Right cardiac atrium (tissue), 5 donors: ENCODE measurements around the gene FSTL4. TPM values are rescaled to one million over a fixed set of nuclear protein-coding genes. Genes with fewer than 3 reads are reported as not detected.

Source experiments
- ATAC-seq, 2 donors: fragments of 200-7000 bp; cut with Tn5 transposase; one replicate each; pipeline versions ENCODE4 v1.8.0 to v1.9.1; 2020; ENCODE audit warnings: moderate library complexity in 2 of 2, mild to moderate bottlenecking in 1 of 2
- DNase-seq, 3 donors: peaks; one replicate each; pipeline ENCODE4 v3.0.0-alpha.2; 2020
- H3K27ac ChIP-seq: one replicate; pipeline ENCODE4 v1.5.1; 2013; ENCODE audit warnings: mild to moderate bottlenecking, low read length, control low read depth, moderate library complexity
- H3K27me3 ChIP-seq: one replicate; pipeline ENCODE4 v1.6.1; 2013; ENCODE audit not compliant: control insufficient read depth, insufficient read depth
- H3K4me1 ChIP-seq: one replicate; pipeline ENCODE4 v1.6.1; 2013; ENCODE audit warnings: low read length; ENCODE audit not compliant: control insufficient read depth, insufficient read depth
- H3K4me3 ChIP-seq: one replicate; pipeline ENCODE4 v1.5.1; 2013; ENCODE audit warnings: low read length, control low read depth
- H3K9me3 ChIP-seq: one replicate; pipeline ENCODE4 v1.6.1; 2013; ENCODE audit warnings: low read length; ENCODE audit not compliant: control insufficient read depth
- WGBS: extraction: QIAGEN DNeasy Blood & Tissue Kit; methylation state at CpG from one replicate; pipeline ENCODE4 v1.1.7; 2013; 5-methylcytosine and 5-hydroxymethylcytosine counted together
- intact Hi-C, 4 donors: fragments of 100-400 bp; cut with DNase I; formaldehyde crosslinking; loops; one replicate each; pipeline versions ENCODE4 v1.11.0 to v1.14.0; 2022 to 2023
- polyA plus RNA-seq: library from polyadenylated mRNA; stranded (reverse); fragments of 200-250 nt; gene quantifications from one replicate; pipeline ENCODE4 v1.2.3, GENCODE V29; 2013
- total RNA-seq, 4 donors: library from RNA; stranded (reverse); fragmentation: NEBNext Ultra II Directional; extraction: Animal tissue kit (Norgen Biotek cat#: 25700); gene quantifications; one replicate each; pipeline ENCODE4 v1.2.1, GENCODE V29; 2021
- donor health status: healthy with polysubstance abuse.
- donor health status: DM: no; HTN: yes; CAD: no.
- donor health status: DM: no; HTN: no; CAD: no.
- donor health status: DM: no; HTN: yes; CAD: no; lungs with severe emphysema.
- donor health status: DM: yes; HTN: yes; CAD: no.

The FSTL4 gene
- total and polyA plus RNA-seq, 5 donors: not detected

GRCh38 chr5:133370036-133370831 lies 242.1 kb downstream of the FSTL4 start:
- ATAC-seq: no peak
- DNase-seq: no peak
- no peak overlapping the region for H3K27ac ChIP-seq
- WGBS: 70% methylated on average over 8 of the region's 8 CpGs
- no peaks in the 10 kb centered on the region for H3K27me3 ChIP-seq
- peaks cover 8% of the 10 kb centered on the region for H3K4me1 ChIP-seq
- H3K4me3 ChIP-seq: no peak overlapping the region
- intact Hi-C loops: no loop called here
- H3K9me3 ChIP-seq: no peaks in the 10 kb centered on the region

DNA sequence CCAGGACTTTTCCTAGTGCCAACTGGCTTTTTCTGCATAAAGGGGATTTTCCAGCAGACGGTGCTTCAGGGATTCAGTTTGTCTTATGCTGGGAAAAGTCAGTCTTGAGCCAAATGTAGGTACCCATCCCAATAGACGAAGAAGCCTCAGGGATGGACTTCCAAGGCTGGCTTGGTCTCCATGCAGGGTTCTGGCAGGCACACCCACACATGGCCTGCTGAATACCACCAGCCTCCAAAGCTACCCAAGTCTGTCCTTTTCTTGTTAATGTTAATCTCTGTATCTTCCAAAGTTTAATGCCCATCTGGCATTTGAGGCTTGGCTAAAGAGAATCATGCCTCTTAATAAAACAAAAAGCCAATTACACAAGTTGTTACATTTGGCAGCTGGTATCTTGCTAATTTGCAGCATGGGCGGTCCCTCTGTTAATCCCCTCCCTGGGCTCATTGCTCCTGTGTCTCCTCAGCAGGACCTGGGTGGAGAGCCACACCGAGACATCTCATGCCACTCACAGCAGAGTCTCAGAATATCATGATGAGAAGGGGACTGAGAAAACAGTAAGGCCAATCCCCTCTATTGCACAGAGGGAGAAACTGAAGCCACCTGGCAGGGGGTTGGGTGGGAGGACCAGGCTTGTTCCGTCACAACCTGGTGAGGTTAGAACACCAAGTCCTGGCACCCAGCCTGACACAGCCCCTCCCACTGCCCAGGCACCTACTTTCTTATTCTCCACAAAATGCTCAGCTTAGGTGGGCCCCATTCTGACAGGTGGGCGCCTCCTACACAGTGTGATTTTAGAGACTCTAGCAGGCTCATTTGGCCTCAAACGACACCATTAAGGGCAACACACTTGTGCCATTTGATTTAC lies 243.2 kb downstream of the FSTL4 start:
- H3K4me1 ChIP-seq: peaks cover 8% of the 10 kb centered on the region
- 83% methylated on average over 7 of the region's 7 CpGs for WGBS
- DNase-seq (no peak), ATAC-seq (no peak)
- H3K27me3 ChIP-seq: no peaks in the 10 kb centered on the region
- no peak overlapping the region for H3K27ac ChIP-seq
- no peaks in the 10 kb centered on the region for H3K9me3 ChIP-seq
- H3K4me3 ChIP-seq: no peak overlapping the region
- intact Hi-C loops: no loop called here

DNA sequence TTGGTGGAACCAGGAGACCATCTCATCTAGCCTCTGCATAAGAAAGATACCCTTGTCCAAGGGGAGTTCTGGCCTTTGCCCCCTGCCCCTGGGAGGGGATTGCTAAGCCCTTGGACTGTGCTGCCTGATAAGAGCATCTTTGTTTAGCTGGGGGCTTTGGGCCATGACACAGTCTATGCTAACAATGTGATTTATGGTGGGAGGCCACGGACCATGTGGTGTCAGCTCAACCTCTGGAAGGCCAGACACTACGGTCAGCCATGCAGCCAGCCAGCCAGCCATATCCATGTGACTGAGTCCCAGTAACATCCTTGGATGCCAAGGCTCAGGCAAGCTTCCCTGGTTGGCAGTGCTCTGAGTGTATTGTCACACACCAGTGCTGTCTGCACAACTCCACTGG lies 244.4 kb downstream of the FSTL4 start:
- DNase-seq (no peak), ATAC-seq (no peak)
- H3K4me3 ChIP-seq: no peak overlapping the region
- no peak overlapping the region for H3K27ac ChIP-seq
- intact Hi-C loops: no loop called here
- H3K4me1 ChIP-seq: peaks cover 8% of the 10 kb centered on the region
- H3K9me3 ChIP-seq: no peaks in the 10 kb centered on the region
- WGBS: 58% methylated on average over 2 of the region's 2 CpGs
- no peaks in the 10 kb centered on the region for H3K27me3 ChIP-seq

GRCh38 chr5:133367071-133367786 lies 245.1 kb downstream of the FSTL4 start:
- Histone ChIP-seq H3K4me3 (no peak overlapping the region), H3K27me3 (no peaks in the 10 kb centered on the region), H3K4me1 (peaks cover 10% of the 10 kb centered on the region), H3K27ac (no peak overlapping the region), H3K9me3 (no peaks in the 10 kb centered on the region)
- no peak for ATAC-seq
- intact Hi-C loops: no loop called here
- 64% methylated on average over 6 of the region's 6 CpGs for WGBS
- DNase-seq: no peak

- peaks cover 10% of the 10 kb centered on the region for H3K4me1 ChIP-seq
- no peak overlapping the region for H3K4me3 ChIP-seq
- no peaks in the 10 kb centered on the region for H3K27me3 ChIP-seq
- 90% methylated on average over 6 of the region's 6 CpGs for WGBS
- H3K9me3 ChIP-seq: no peaks in the 10 kb centered on the region
- ATAC-seq: no peak
- intact Hi-C loops: no loop called here
- no peak for DNase-seq
- no peak overlapping the region for H3K27ac ChIP-seq
Observed at GRCh38 chr5:133366438-133366837, 245.9 kb downstream of the FSTL4 start.

- ATAC-seq: no peak
- Histone ChIP-seq H3K4me3 (no peak overlapping the region), H3K27me3 (no peaks in the 10 kb centered on the region), H3K27ac (no peak overlapping the region), H3K9me3 (no peaks in the 10 kb centered on the region), H3K4me1 (peaks cover 4% of the 10 kb centered on the region)
- DNase-seq: no peak
- 80% methylated on average over 6 of the region's 6 CpGs for WGBS
- intact Hi-C loops: no loop called here
Observed at GRCh38 chr5:133365738-133366137, 246.6 kb downstream of the FSTL4 start.

DNA sequence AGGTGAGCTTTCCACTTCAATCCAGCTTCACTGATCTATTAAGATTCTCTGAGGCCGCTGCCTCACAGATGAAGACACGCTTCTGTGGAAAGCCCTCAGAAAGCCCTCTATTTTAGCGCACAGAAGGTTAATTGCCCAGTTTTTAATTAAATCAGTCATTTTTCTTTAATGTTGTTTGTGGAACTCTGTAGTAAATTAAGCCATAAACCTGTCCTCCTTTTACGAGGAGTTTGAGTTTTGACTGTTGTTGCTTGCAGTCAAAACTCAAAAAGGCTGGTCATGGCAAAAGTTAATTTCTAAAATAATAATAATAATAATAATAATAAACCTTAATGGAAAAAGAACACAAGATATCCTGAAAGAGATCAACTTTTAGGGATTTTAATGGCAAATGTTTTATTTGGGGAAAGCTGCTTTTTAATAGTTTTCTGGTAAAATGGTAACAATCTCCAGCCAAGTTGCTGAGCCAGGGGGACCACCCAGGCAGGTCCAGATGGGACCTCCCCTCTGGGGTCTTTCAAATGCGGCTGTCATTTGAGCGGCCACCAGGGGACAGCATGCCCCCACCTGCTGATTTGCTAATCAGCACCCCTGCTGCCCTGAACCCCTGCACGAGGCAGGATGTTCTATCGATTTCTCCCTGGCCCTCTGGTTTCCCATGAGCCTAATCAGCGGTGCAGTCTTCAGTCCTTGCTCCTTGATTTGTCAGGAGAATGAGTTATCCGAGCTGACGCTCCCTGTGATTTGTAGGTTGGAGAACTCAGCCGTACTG lies 247.2 kb downstream of the FSTL4 start:
- intact Hi-C loops: no loop called here
- ATAC-seq (no peak), DNase-seq (no peak)
- Histone ChIP-seq H3K27ac (no peak overlapping the region), H3K4me3 (no peak overlapping the region), H3K9me3 (no peaks in the 10 kb centered on the region), H3K4me1 (peaks cover 4% of the 10 kb centered on the region), H3K27me3 (no peaks in the 10 kb centered on the region)
- WGBS: 59% methylated on average over 12 of the region's 12 CpGs

DNA sequence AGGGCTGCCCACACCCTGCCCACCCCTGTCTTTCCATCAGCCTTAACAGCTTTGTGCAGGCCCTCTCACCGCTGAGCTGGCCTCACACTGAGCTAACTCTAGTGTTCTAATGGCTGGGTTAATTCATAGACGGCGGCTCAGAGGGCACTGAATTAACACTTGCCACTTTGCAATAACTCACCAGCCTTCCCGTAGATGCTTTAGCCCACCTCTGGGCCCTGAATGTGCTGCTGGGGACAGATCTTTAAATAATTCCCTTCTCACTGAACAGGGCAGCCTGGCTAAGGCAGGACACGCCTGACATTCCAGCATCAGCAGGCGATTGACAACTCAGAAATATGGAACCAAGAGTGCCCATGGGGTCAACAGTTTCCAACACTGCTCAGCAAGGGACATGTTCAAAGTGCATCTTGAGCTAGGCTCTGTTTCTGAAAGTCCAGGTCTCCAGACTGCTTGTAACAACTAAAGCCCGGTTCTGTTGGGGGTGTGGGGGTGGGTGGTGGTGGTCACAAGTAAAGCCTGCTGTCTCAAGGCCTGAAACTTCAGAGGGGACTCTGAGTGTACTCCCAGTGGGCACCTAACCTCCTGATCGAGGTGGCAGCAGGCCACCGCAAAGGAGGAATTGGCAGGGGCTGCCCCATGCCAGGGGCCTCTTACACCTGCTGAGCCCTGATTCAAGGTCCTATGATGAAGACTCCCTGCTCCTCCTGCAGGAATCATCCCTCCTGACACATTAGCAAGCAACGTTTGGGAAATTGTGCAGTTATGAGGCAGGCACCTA lies 248.3 kb downstream of the FSTL4 start:
- no peak for ATAC-seq
- H3K4me1 ChIP-seq: peaks cover 4% of the 10 kb centered on the region
- no peak overlapping the region for H3K27ac ChIP-seq
- no peaks in the 10 kb centered on the region for H3K9me3 ChIP-seq
- intact Hi-C loops: no loop called here
- no peaks in the 10 kb centered on the region for H3K27me3 ChIP-seq
- WGBS: 81% methylated on average over 10 of the region's 10 CpGs
- DNase-seq: no peak
- no peak overlapping the region for H3K4me3 ChIP-seq

GRCh38 chr5:133362438-133362837 lies 249.9 kb downstream of the FSTL4 start:
- intact Hi-C loops: no loop called here
- no peak overlapping the region for H3K4me3 ChIP-seq
- peaks cover 2% of the 10 kb centered on the region for H3K4me1 ChIP-seq
- H3K27me3 ChIP-seq: no peaks in the 10 kb centered on the region
- no peak overlapping the region for H3K27ac ChIP-seq
- no peaks in the 10 kb centered on the region for H3K9me3 ChIP-seq
- DNase-seq (no peak), ATAC-seq (peak in 1 of 2 donors; percentile 34)
- 64% methylated on average over 7 of the region's 7 CpGs for WGBS

DNA sequence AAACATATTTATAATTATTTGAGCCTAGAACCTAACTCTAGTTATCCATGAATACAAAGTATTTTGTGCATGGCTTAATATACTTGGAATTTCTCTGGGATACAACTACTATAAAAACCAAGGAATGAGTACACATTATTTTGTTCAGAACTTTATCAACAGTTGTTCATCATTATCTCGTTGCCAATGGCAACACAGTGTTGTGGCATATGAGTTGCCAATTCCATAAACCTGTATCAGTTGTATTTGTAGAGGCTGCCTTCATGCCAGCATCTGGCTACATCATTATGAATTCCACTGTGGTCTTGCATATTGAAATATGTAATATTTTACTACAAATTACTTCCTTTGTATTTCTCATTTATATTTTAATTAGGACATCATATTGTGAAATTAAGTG lies 250.4 kb downstream of the FSTL4 start:
- H3K27ac ChIP-seq: no peak overlapping the region
- H3K9me3 ChIP-seq: no peaks in the 10 kb centered on the region
- H3K4me1 ChIP-seq: peaks cover 2% of the 10 kb centered on the region
- H3K4me3 ChIP-seq: no peak overlapping the region
- DNase-seq (no peak), ATAC-seq (peak in 1 of 2 donors; percentile 53)
- intact Hi-C loops: no loop called here
- no peaks in the 10 kb centered on the region for H3K27me3 ChIP-seq
- 69% methylated on average over 1 of the region's 1 CpG for WGBS
